Measurements from ENCODE around the gene POLR2E.

DNA sequence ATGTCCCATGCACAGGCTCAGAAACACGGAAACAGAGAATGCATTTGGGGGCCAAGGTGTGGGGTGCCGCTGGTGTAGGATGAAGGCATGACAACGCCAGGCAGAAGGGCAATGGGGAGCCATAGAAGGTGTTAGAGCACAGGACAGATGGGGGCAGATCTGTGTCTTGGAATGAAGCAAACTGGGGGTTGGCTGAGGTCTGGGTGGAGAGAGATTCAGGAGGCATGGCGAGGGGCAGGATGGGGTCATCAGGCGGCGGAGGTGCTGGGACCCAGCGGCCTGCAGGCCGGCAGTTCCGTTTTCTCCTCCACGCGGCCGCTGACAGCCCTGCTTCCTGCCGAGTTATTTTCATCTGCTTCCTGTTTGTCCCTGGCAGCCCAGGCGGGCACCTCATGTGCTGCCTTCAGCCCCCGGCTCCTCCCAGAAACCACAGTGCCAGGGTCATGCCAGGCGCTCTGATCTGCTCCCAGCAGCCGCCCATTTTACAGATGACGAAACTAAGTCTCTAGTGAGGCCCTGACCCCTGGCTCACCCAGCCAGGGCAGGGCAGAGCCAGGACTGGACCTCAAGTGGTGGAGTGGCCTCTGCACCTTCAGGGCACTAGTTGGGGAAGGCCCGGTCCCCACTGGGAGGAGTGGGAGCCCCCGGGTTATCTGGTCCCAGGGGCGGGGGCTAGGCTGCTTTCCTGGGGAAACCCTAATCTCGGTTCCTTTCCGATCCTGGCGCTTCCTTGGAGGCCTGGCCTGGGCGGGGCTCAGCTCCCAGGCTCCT, 26.0 kb downstream of the POLR2E start:
- TF ChIP-seq, protein P1, sequence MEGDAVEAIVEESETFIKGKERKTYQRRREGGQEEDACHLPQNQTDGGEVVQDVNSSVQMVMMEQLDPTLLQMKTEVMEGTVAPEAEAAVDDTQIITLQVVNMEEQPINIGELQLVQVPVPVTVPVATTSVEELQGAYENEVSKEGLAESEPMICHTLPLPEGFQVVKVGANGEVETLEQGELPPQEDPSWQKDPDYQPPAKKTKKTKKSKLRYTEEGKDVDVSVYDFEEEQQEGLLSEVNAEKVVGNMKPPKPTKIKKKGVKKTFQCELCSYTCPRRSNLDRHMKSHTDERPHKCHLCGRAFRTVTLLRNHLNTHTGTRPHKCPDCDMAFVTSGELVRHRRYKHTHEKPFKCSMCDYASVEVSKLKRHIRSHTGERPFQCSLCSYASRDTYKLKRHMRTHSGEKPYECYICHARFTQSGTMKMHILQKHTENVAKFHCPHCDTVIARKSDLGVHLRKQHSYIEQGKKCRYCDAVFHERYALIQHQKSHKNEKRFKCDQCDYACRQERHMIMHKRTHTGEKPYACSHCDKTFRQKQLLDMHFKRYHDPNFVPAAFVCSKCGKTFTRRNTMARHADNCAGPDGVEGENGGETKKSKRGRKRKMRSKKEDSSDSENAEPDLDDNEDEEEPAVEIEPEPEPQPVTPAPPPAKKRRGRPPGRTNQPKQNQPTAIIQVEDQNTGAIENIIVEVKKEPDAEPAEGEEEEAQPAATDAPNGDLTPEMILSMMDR (conservative IDR thresholded peaks at IDR 0.05; ENCODE audit: low read length) = no peak
- TF ChIP-seq EZH2phosphoT487 (IDR thresholded peaks at IDR 0.05; ENCODE audit: borderline replicate concordance) = no peak

All from Loucy (cell line).